LNCaP clone FGC (cell line): ENCODE results near the gene GRM4.

ENCODE experiments used
- DNase-seq: peaks from one replicate; pipeline ENCODE4 v3.0.0-alpha.2; 2011; ENCODE audit warnings: low read depth
- H3K4me3 ChIP-seq: 2 replicates; pipeline ENCODE4 v1.5.1; 2011; ENCODE audit warnings: mild to moderate bottlenecking, low read depth, low read length, control low read depth
- TF ChIP-seq, protein P1 (sequence below): IDR thresholded peaks from 2 replicates; pipeline ENCODE4 v1.5.1; 2012; ENCODE audit warnings: mild to moderate bottlenecking; ENCODE audit not compliant: control insufficient read depth, insufficient read depth; ENCODE audit errors: extremely low read depth

GRM4 gene

DNA sequence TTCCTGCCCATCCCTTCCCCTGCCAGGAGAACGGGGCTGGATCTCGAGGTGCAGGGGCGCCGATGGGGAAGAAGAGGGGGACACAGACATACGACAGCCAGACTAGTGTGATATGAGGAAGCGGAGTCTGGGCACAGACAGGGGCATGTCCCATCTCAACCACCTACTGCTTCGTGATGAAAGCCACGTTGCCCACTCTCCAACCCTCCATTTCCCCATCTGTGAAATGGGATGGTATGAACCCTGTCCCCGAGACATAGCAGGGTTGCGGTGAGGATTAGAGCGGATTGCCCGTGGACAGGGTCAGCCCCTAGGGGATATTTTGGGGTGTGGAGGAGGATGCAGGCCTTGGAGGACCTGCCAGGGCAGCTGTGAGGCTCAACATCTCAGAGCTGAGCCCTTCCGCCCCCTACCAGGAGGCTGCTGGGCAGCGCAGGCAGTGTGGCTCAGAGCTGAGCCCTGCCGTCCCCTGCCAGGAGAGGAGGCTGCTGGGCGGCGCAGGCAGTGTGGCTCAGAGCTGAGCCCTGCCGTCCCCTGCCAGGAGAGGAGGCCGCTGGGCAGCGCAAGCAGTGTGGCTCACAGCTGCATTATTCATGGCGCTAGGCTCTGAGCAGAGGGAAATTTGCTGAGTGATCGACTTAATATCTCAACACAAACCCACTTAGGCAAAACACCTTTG, 71.7 kb downstream of the GRM4 start:
- TF ChIP-seq, protein P1, sequence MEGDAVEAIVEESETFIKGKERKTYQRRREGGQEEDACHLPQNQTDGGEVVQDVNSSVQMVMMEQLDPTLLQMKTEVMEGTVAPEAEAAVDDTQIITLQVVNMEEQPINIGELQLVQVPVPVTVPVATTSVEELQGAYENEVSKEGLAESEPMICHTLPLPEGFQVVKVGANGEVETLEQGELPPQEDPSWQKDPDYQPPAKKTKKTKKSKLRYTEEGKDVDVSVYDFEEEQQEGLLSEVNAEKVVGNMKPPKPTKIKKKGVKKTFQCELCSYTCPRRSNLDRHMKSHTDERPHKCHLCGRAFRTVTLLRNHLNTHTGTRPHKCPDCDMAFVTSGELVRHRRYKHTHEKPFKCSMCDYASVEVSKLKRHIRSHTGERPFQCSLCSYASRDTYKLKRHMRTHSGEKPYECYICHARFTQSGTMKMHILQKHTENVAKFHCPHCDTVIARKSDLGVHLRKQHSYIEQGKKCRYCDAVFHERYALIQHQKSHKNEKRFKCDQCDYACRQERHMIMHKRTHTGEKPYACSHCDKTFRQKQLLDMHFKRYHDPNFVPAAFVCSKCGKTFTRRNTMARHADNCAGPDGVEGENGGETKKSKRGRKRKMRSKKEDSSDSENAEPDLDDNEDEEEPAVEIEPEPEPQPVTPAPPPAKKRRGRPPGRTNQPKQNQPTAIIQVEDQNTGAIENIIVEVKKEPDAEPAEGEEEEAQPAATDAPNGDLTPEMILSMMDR = no peak
- DNase-seq = no peak
- H3K4me3 ChIP-seq = no peak overlapping the region

DNA sequence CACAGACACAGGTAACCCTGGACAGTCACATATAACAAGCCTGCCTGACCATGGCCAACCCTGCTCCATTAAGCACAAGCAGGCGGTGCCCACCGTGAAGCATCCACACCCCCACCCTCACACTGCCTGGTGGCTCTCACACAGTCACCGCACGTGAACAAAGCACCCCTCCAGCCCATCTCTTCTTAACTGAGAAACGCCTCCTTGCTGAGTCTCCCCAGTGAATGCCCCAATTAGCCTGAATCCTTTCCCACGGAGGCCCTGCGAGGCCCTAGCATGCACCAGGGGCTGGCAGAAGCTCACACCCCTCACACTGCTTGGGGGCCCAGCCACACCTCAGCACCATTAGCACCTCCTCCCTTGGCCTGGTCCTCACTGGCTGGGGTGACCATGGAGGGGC, 72.3 kb downstream of the GRM4 start:
- H3K4me3 ChIP-seq = no peak overlapping the region
- TF ChIP-seq, protein P1 = no peak
- no peak for DNase-seq

DNA sequence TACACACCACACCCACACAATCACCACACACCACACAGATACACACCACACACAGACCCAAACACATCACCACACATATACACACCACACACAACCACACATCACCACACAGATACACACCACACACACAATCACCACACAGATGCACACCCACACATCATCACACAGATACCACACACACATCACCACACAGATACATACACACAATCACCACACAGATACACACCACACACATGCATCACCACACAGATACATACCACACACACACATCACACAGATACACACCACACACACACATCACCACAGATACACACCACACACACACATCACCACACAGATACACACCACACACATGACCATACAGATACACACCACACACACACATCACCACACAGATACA, 73.2 kb downstream of the GRM4 start:
- TF ChIP-seq, protein P1 = no peak
- DNase-seq = no peak
- H3K4me3 ChIP-seq = no peak overlapping the region

DNA sequence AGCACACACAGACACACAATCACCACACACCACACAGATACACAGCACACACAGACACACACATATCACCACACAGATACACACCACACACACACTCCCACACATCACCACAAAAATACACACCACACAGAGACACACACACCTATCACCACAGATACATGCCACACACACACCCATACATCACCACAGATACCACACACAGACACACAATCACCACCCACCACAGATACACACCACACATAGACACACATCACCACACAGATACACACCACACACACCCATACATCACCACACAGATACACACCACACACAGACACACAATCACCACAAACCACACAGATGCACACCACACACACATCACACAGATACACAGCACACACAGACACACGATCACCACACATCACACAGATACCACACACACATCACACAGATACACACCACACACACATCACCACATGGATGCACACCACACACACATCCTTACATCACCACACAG, 74.0 kb downstream of the GRM4 start:
- no peak for DNase-seq
- TF ChIP-seq, protein P1 = no peak
- H3K4me3 ChIP-seq = no peak overlapping the region

DNA sequence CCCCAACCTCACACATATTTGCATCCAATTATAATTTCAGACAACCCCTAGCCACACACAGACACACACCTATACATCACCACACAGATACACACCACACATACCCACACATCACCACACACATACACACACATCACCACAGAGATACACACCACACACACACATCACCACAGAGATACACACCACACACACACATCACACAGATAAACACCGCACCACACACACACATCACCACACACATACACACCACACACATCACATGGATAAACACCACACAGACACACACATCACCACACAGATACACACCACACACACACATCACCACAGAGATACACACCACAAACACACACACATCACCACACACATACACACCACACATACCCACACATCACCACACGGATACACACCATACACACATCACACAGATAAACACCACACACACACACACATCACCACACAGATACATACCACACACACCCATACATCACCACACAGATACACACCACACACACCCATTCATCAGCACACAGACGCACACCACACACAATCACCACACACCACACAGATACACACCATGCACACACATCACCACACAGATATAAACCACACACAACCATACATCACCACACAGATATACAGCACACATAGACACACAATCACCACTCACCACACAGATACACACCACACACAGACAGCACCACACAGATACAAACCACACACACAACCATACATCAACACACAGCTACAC, 74.6 kb downstream of the GRM4 start:
- DNase-seq = no peak
- TF ChIP-seq, protein P1 = no peak
- H3K4me3 ChIP-seq = no peak overlapping the region

DNA sequence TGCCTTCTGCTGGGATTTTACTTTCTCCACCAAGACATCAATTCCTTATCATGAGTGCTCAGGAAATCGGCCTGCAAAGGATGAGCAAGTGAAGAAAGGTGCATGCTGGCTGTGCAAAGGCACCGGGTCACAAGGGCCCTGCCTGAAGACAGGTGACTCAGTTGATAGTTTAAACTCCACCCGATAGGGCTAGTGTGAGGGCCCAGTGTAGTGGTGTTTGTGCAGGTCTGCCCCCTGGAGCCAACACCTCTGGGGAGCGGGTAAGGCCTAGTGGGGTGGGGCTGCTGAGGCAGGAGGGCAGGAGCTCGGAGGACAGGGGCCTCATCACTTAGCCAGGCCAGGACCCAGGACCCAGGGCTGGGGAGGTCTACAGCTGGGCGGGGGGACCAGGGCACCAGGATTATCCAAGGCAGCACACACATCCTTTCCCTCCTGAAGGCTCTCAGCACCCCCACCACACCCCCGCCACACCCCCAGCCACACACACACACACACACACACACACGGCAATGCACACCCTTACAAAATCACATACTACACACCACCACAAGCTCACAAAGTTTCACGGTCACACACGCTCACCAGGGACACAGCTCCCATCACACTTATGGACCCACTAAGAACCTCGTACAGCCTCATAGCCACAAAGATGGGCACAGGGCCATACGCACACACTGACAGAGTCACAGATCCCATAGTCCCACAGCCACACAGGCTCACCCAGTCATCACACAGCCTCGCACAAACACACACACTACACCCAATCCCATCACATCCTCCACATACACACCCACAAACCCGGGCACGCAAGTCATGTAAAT, 75.4 kb downstream of the GRM4 start:
- TF ChIP-seq, protein P1 = no peak
- H3K4me3 ChIP-seq = no peak overlapping the region
- no peak for DNase-seq
